Neuronal stem cell (in vitro differentiated cells): Measurements from ENCODE around the gene TAAR1.

Source experiments
- DNase-seq: peaks from one replicate; pipeline ENCODE4 v3.0.0-alpha.2; 2013; ENCODE audit warnings: low spot score
- H2AFZ ChIP-seq: one replicate; pipeline ENCODE4 v1.6.1; 2013; ENCODE audit warnings: mild to moderate bottlenecking, low read length, inconsistent platforms
- H2AK5ac ChIP-seq: 2 replicates; pipeline ENCODE4 v1.6.1; 2013; ENCODE audit warnings: low read depth, mild to moderate bottlenecking, inconsistent platforms, low read length, moderate library complexity, mixed read lengths
- H2BK120ac ChIP-seq: 2 replicates; pipeline ENCODE4 v1.6.1; 2013; ENCODE audit warnings: low read depth, mild to moderate bottlenecking, inconsistent platforms, low read length, moderate library complexity, mixed read lengths
- H2BK12ac ChIP-seq: one replicate; pipeline ENCODE4 v1.6.1; 2013; ENCODE audit warnings: low read length, inconsistent platforms
- H2BK15ac ChIP-seq: 2 replicates; pipeline ENCODE4 v1.6.1; 2013; ENCODE audit warnings: mild to moderate bottlenecking, low read length, inconsistent platforms, mixed read lengths
- H2BK5ac ChIP-seq: one replicate; pipeline ENCODE4 v1.6.1; 2013; ENCODE audit warnings: inconsistent platforms, mild to moderate bottlenecking, low read length, moderate library complexity
- H3K14ac ChIP-seq: one replicate; pipeline ENCODE4 v1.6.1; 2013; ENCODE audit warnings: low read length, inconsistent platforms
- H3K18ac ChIP-seq: 2 replicates; pipeline ENCODE4 v1.6.1; 2013; ENCODE audit warnings: low read length, inconsistent platforms
- H3K23ac ChIP-seq: 2 replicates; pipeline ENCODE4 v1.6.1; 2013; ENCODE audit warnings: low read depth, mild to moderate bottlenecking, mixed read lengths, low read length, inconsistent platforms; ENCODE audit not compliant: poor library complexity
- H3K27ac ChIP-seq: replicated peaks from 3 replicates; pipeline ENCODE4 v1.5.1; 2013; ENCODE audit warnings: low read length, inconsistent platforms
- H3K27me3 ChIP-seq, 3 experiments: 2 replicates each; pipeline ENCODE4 v1.6.1; 2013; ENCODE audit warnings: low read length in 3 of 3, mild to moderate bottlenecking in 2 of 3, inconsistent platforms in 1 of 3, low read depth in 1 of 3, mixed read lengths in 1 of 3, moderate library complexity in 1 of 3; ENCODE audit not compliant: control insufficient read depth in 3 of 3, insufficient read depth in 3 of 3
- H3K36me3 ChIP-seq, 2 donors: replicated peaks in 1 of 2; 2 replicates each; pipeline ENCODE4 v1.6.1; 2013; ENCODE audit warnings: low read length in 2 of 2; ENCODE audit not compliant: control insufficient read depth in 2 of 2, insufficient read depth in 2 of 2
- H3K4ac ChIP-seq: 2 replicates; pipeline ENCODE4 v1.6.1; 2013; ENCODE audit warnings: inconsistent platforms, mild to moderate bottlenecking, low read length, moderate library complexity
- H3K4me1 ChIP-seq, 2 donors: 1 replicate in 1 of 2; 2 replicates in 1 of 2; pipeline ENCODE4 v1.6.1; 2013; ENCODE audit warnings: low read length in 2 of 2, low read depth in 1 of 2; ENCODE audit not compliant: control insufficient read depth in 2 of 2, insufficient read depth in 1 of 2
- H3K4me2 ChIP-seq: one replicate; pipeline ENCODE4 v1.6.1; 2013; ENCODE audit warnings: mild to moderate bottlenecking, low read length, inconsistent platforms; ENCODE audit not compliant: insufficient read depth, poor library complexity, severe bottlenecking
- H3K4me3 ChIP-seq, 2 donors: 2 replicates each; pipeline ENCODE4 v1.5.1; 2013; ENCODE audit warnings: low read length in 2 of 2, mild to moderate bottlenecking in 2 of 2, inconsistent platforms in 1 of 2, moderate library complexity in 1 of 2
- H3K79me1 ChIP-seq: one replicate; pipeline ENCODE4 v1.6.1; 2013; ENCODE audit warnings: low read depth, mild to moderate bottlenecking, inconsistent platforms, low read length, moderate library complexity
- H3K9ac ChIP-seq: one replicate; pipeline ENCODE4 v1.6.1; 2013; ENCODE audit warnings: mild to moderate bottlenecking, low read depth, low read length, inconsistent platforms; ENCODE audit not compliant: poor library complexity
- H3K9me3 ChIP-seq, 2 donors: replicated peaks in 1 of 2; 2 replicates each; pipeline versions ENCODE3 to v1.6.1; 2013; ENCODE audit warnings: low read length in 2 of 2, mild to moderate bottlenecking in 2 of 2, inconsistent platforms in 1 of 2, low read depth in 1 of 2, mixed read lengths in 1 of 2, moderate library complexity in 1 of 2; ENCODE audit not compliant: control insufficient read depth in 2 of 2, insufficient read depth in 1 of 2
- H4K8ac ChIP-seq: one replicate; pipeline ENCODE4 v1.6.1; 2013; ENCODE audit warnings: low read depth, mild to moderate bottlenecking, inconsistent platforms, low read length, moderate library complexity
- H4K91ac ChIP-seq: one replicate; pipeline ENCODE4 v1.6.1; 2013; ENCODE audit warnings: low read length, low read depth, mild to moderate bottlenecking, inconsistent platforms; ENCODE audit not compliant: poor library complexity
- WGBS, 2 donors: extraction: QIAGEN DNeasy Blood & Tissue Kit; methylation state at CpG; one replicate each; pipeline ENCODE4 v1.1.7; 2013; ENCODE audit warnings: missing lambda C conversion rate in 2 of 2, mixed read lengths in 1 of 2; ENCODE audit not compliant: insufficient read length in 2 of 2, insufficient replicate concordance in 1 of 2; ENCODE audit errors: extremely low coverage in 2 of 2; 5-methylcytosine and 5-hydroxymethylcytosine counted together

Gene TAAR1

GRCh38 chr6:132666118-132666517 is 7.1 kb upstream of the TAAR1 start:
- Histone ChIP-seq H2BK12ac (no peak overlapping the region), H3K23ac (no peak overlapping the region), H3K14ac (no peak overlapping the region), H3K27me3 (no peaks in the 10 kb centered on the region), H4K8ac (no peak overlapping the region), H3K4me1 (no peaks in the 10 kb centered on the region), H3K36me3 (no peaks in the 10 kb centered on the region), H3K9ac (no peak overlapping the region), H2AFZ (no peak overlapping the region), H3K18ac (no peak overlapping the region), H3K4ac (no peak overlapping the region), H3K79me1 (no peaks in the 10 kb centered on the region), H2AK5ac (no peak overlapping the region), H3K27ac (no peak overlapping the region), H3K9me3 (no peaks in the 10 kb centered on the region), H4K91ac (no peak overlapping the region), H2BK5ac (no peak overlapping the region), H2BK120ac (no peak overlapping the region), H3K4me2 (no peak overlapping the region), H3K4me3 (no peak overlapping the region), H2BK15ac (no peak overlapping the region)
- no peak for DNase-seq
- no CpG with 5 or more reads among the region's 4 CpGs for WGBS, 2 donors

DNA sequence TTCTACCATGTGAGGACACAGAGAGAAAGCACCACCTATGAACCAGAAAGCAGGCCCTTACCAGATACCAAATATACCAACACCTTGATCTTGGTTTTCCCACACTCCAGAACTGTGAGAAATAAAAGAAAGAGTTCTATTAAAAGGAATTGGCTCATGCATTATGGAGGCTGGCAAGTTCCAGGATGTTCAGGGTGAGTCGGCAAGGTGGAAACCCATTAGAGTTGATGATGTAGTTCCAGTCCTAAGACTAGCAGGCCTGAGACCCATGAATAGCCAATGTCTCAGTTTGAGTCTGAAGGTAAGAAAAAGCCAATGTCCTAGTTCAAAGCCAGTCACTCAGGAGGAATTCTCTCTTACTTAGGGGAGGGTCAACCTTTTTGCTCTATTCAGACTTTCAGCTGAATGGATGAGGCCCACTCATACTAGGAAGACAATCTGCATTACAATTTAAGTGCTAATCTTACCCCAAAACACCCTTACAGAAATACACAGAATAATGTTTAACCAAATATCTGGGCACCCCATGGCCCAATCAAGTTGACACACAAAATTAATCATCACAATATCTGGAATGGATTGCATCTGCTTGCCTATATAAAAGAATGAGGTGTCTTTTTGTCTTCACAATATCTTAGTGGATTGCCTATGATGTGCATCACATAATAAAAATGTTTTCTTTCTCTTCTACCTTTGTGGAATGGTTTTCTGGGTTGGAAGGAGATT is 5.5 kb upstream of the TAAR1 start:
- H2BK12ac ChIP-seq = no peak overlapping the region
- H3K9ac ChIP-seq = no peak overlapping the region
- no peak for DNase-seq
- no peak overlapping the region for H2AK5ac ChIP-seq
- no peak overlapping the region for H3K4ac ChIP-seq
- no peak overlapping the region for H2BK15ac ChIP-seq
- no peaks in the 10 kb centered on the region for H3K27me3 ChIP-seq
- no peak overlapping the region for H3K4me2 ChIP-seq
- H2BK120ac ChIP-seq = no peak overlapping the region
- H3K14ac ChIP-seq = no peak overlapping the region
- no CpG with 5 or more reads among the region's 1 CpG for WGBS, 2 donors
- H3K4me3 ChIP-seq = no peak overlapping the region
- H3K9me3 ChIP-seq = no peaks in the 10 kb centered on the region
- H3K18ac ChIP-seq = no peak overlapping the region
- H3K23ac ChIP-seq = no peak overlapping the region
- H3K27ac ChIP-seq = no peak overlapping the region
- no peak overlapping the region for H4K91ac ChIP-seq
- no peak overlapping the region for H2AFZ ChIP-seq
- no peak overlapping the region for H2BK5ac ChIP-seq
- no peaks in the 10 kb centered on the region for H3K4me1 ChIP-seq
- no peaks in the 10 kb centered on the region for H3K79me1 ChIP-seq
- H3K36me3 ChIP-seq = no peaks in the 10 kb centered on the region
- H4K8ac ChIP-seq = no peak overlapping the region

- Histone ChIP-seq H3K27me3 (no peaks in the 10 kb centered on the region), H2AK5ac (no peak overlapping the region), H3K18ac (no peak overlapping the region), H3K14ac (no peak overlapping the region), H3K27ac (no peak overlapping the region), H3K4ac (no peak overlapping the region), H4K91ac (no peak overlapping the region), H2BK15ac (no peak overlapping the region), H3K4me1 (no peaks in the 10 kb centered on the region), H3K79me1 (no peaks in the 10 kb centered on the region), H2AFZ (no peak overlapping the region), H3K36me3 (no peaks in the 10 kb centered on the region), H3K23ac (no peak overlapping the region), H4K8ac (no peak overlapping the region), H2BK120ac (no peak overlapping the region), H2BK12ac (no peak overlapping the region), H2BK5ac (no peak overlapping the region), H3K4me2 (no peak overlapping the region), H3K9ac (no peak overlapping the region), H3K4me3 (no peak overlapping the region), H3K9me3 (no peaks in the 10 kb centered on the region)
- WGBS, 2 donors = no CpG with 5 or more reads among the region's 1 CpG
- DNase-seq = no peak
These were observed 4.7 kb upstream of the TAAR1 start for GRCh38 chr6:132663661-132664060.

DNA sequence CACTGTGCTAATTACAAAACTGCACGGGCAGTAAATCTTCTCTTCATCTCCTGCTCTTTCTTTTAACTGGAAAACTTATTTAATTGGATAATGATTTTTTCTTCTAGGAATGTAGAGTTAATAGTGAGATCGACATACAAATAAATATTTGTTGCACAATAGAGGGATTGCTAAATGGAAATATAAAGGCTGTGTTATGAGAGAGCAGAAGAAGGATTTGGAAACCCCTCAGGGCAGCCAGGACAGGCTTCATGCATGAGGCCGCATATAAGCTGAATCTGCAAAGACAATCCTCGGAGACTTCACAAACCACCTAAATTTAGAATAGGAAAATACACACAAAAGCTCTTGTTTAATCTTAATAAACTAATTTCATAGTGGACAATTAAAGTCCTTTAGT is 2.9 kb upstream of the TAAR1 start:
- Histone ChIP-seq H3K14ac (no peak overlapping the region), H2AFZ (no peak overlapping the region)
- WGBS, 2 donors = no CpG with 5 or more reads among the region's 4 CpGs

More for the DNA sequence above, 2.9 kb upstream of the TAAR1 start:
- H3K36me3 ChIP-seq = no peaks in the 10 kb centered on the region
- no peak overlapping the region for H3K23ac ChIP-seq
- H3K18ac ChIP-seq = no peak overlapping the region
- H3K79me1 ChIP-seq = no peaks in the 10 kb centered on the region
- no peak overlapping the region for H2BK120ac ChIP-seq
- no peak overlapping the region for H2BK15ac ChIP-seq
- no peaks in the 10 kb centered on the region for H3K4me1 ChIP-seq
- H2BK5ac ChIP-seq = no peak overlapping the region
- no peak overlapping the region for H3K4ac ChIP-seq
- H2BK12ac ChIP-seq = no peak overlapping the region
- no peaks in the 10 kb centered on the region for H3K27me3 ChIP-seq
- no peak overlapping the region for H3K27ac ChIP-seq
- no peak overlapping the region for H4K91ac ChIP-seq
- H3K9ac ChIP-seq = no peak overlapping the region
- H3K4me3 ChIP-seq = no peak overlapping the region
- H3K4me2 ChIP-seq = no peak overlapping the region
- no peak for DNase-seq
- H3K9me3 ChIP-seq = no peaks in the 10 kb centered on the region
- no peak overlapping the region for H4K8ac ChIP-seq
- H2AK5ac ChIP-seq = no peak overlapping the region
